ENCODE measurements around the gene TMED1.

GRCh38 chr19:10868872-10869547 is 33.0 kb upstream of the TMED1 start:
- TF ChIP-seq MAX (IDR thresholded peaks at IDR 0.05) (no peak), POLR2A (IDR thresholded peaks at IDR 0.05; ENCODE audit: borderline replicate concordance, extremely low read depth, insufficient read depth, insufficient read length) (no peak), CTCF (IDR thresholded peaks at IDR 0.05 in 2 of 3, conservative IDR thresholded peaks at IDR 0.05 in 1 of 3; ENCODE audit: borderline replicate concordance in 1 of 3, insufficient read depth in 1 of 3, low read depth in 2 of 3, low read length in 2 of 3) (no peak), ZNF274 (IDR thresholded peaks at IDR 0.05; ENCODE audit: low read depth, low read length) (no peak), REST (IDR thresholded peaks at IDR 0.05; ENCODE audit: low read depth) (no peak)
